Measurements from ENCODE around the gene GNAI2. TPM values are rescaled to one million over a fixed set of nuclear protein-coding genes. Genes with fewer than 3 reads are reported as not detected.
"Not testable (repeated sequence)": the region's sequence is repeated elsewhere in the genome, so short reads cannot be mapped to it uniquely, and the experiment has no call there.

GNAI2 gene
- total RNA-seq, 1 experiment from 2014 or later = 297 TPM

DNA sequence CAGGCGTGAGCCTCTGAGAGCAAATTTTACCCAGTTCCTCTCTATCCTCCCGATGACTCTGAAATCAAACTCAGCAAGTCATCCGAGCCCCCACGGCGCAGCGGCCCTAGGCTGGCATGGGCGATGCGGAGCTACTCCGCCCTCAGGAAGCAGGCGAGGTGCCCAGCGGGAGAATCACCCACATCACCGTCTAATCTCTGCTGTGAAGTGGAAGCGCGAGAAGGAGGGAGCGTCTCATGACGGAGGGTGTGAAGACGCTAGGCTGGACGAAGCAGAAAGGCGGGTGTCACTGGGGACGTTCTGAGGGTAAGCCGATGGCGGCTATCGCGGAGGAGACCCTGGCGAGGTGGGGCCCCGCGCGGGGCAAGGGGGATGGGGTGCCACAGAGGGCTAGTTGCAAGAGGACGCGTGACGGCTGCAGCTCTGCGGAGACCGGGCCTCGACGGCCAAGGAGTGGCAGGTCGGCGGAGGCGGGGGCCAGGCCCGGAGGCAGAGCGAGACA is 9.1 kb upstream of the GNAI2 start:
- peak; percentile 21 for DNase-seq (ENCODE audit: low read depth)

GRCh38 chr3:50227390-50228183 is 8.4 kb upstream of the GNAI2 start:
- DNase-seq (ENCODE audit: low read depth) = peak; percentile 84

DNA sequence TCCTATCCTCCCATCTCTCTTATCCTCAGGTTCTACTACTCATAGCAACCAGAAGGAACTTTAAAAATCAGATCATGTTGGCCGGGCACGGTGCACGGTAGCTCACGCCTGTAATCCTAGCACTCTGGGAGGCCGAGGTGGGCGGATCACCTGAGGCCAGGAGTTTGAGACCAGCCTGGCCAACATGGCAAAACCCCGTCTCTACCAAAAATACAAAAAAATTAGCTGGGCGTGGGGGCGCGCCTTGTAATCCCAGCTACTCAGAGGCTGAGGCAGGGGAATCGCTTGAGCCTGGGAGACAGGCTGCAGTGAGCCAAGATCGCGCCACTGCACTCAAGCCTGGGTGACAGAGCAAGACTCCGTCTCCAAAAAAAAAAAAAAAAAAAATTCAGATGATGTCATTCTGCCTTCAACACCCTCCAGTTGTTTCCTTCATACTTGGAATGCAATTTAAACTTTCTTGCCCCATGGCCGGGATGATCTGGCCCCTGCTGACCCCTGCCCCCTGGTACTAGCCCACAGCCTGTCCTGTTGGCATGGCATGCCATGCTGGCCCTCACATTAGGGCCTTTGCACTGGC is 7.7 kb upstream of the GNAI2 start:
- not testable (repeated sequence) for DNase-seq (ENCODE audit: low read depth)

- no peak for DNase-seq (ENCODE audit: low read depth)
Observed at GRCh38 chr3:50229490-50229889, 6.5 kb upstream of the GNAI2 start.

DNA sequence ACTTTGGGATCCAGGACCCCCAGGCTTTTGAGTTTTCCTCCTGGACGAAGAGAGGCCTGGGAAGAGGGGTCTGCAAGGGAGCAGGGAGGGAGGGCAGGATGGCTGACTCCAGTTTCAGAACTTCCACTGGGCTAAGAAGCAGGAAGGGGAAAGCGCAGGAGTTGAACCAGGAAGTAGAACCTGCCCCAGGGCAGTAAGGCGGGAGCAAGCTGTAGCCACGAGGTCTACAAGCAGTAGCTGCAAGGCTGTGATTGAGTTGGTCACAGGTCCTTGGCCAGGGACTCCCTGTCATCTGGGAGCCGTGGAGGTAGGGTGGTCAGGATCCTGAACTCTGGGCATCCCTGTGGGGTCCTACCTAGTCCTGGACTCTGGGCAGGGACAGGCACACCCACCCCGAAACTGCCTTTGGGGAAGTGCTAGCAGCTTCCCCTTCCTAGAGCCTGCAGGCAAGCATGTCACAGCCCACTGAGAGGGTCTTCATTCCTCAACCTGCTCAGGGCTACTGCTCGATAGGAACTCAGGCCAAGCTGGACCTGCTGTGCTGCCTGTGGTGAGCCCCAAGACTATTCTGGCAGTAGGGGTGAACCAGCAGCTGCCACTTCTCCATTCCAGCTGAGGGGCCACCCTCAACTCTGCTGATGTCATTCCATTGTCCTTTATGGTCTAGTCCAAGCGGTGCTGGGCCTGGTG is 5.8 kb upstream of the GNAI2 start:
- no peak for DNase-seq (ENCODE audit: low read depth)

DNA sequence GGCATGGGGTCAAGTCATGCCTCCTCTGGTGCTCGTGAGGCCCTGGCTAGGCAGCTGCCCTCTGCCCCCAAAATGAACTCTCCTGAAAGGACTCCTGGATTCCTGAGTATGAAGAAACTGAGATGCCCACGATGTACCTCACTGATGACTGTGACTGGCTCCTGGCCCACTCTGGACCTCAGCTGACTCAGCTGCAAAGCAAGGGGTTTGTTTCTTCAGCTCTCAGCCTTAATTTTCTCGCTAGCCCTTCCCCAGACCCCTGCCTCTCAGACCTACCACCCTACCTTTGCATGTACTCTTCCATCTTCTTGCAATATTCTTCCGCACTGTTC is 5.2 kb upstream of the GNAI2 start:
- DNase-seq (ENCODE audit: low read depth) = peak; percentile 22

DNA sequence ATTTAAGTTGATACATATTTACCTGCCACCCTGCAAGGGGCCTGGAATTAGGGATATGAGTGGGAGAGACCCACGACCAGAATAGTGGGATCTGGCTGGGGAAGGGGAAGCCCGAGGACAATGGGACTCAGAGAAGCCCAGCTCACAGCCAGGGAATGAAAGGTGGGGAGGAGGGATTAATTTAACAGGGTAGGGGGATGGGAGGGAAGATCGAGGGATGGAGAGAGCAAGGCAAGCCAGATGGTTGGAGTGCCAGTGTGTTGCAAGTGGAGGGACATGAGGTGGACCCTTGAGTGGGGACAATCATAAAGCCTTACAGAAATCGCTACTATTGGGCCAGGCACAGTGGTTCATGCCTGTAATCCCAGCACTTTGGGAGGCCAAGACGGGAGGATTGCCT is 4.4 kb upstream of the GNAI2 start:
- no peak for DNase-seq (ENCODE audit: low read depth)

DNA sequence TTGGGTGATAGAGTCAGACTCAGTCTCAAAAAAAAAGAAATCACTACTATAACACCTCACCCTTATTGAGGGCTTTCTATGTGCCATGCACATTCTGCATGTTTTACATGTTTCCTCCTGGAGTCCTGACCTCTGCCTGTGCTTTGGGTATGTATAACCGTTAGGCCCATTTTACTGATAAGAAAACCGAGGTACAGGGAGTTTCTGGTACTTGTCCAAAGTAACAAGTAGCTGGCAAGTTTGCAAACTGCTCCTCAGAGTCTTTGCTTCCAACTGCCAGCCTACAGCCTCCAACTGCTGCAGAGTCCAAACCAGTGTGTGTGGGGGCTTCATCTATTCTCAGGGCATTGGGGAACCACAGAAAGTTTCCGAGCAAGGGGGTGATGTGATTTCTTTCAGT is 3.7 kb upstream of the GNAI2 start:
- no peak for DNase-seq (ENCODE audit: low read depth)

- DNase-seq (ENCODE audit: low read depth) = no peak
Observed at GRCh38 chr3:50233176-50233575, 2.8 kb upstream of the GNAI2 start.

DNA sequence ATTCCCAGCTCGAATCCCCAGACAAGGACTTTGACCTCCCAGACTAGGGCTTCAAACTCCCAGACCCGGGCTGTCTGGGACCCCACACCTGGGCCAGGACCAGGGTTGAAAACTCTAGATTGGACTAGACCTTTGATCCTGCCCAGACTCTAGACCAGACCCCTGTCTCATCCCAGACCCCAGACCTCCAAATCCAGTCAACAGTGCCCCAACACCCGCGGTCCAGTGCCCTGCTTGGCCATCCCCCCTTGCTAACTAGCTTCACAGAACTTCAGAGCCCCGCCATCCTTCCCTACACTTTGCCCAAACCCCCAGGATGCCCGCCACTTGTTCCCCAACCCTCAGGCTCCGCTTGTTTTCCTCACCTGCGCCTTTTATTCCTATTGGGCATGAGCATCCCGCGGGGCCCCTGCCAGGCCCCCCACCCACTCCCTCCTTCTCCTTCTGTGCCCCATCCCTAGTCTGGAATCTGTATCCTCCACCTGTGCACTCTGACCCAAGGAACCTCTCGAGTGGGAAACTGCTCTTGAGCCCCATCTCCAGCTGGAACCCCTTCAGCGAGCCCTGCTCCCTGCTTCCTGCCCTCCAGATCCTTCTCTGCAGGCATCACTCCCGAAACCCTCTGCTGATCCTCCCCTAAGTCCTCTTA is 604 bp downstream of the GNAI2 start:
- no peak for DNase-seq (ENCODE audit: low read depth)

GRCh38 chr3:50237133-50237651 is 1.2 kb downstream of the GNAI2 start:
- peak; percentile 47 for DNase-seq (ENCODE audit: low read depth)

GRCh38 chr3:50237754-50238548 is 1.9 kb downstream of the GNAI2 start:
- peak; percentile 79 for DNase-seq (ENCODE audit: low read depth)

GRCh38 chr3:50238549-50239026 is 2.6 kb downstream of the GNAI2 start:
- DNase-seq (ENCODE audit: low read depth) = no peak

DNA sequence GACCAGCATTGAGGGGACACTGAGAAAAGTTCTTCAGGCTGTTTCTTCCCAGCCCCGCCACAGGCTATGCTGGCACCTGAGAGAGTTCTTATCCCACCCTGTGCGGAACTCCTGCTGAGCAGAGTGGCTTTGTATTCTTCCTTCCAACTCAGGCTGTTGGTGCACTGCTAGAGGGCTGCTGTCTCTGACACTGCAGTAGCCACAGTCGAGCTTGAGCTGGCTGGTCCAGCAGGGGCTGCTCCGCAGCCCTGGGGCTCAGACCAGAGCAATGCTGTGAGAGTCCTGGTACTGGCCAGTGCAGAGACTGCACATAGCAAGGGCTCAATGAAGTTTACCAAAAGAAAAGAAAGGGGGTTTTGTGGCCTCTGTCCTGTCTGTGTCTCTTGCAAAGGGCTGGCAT is 3.6 kb downstream of the GNAI2 start:
- DNase-seq (ENCODE audit: low read depth) = no peak

DNA sequence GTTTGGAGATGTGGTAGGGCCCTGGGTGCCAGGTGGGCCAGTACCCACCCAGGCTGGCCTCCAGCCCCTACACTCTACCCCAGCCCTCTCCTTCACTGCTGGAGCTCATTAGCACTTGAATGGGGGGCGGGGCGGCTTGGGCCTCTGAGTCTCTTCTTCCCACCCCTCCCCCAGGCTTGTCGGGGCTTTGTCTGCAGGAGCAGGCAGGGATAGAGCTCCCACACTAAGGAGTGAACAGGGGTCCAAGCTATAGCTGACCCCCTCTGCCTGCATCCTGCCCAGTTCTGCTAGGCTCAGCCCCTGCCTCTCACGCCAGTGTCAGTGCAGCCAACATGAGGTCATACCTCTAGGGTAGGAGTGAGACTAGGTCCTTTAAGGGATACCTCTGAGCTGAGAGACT is 5.2 kb downstream of the GNAI2 start:
- no peak for DNase-seq (ENCODE audit: low read depth)

DNA sequence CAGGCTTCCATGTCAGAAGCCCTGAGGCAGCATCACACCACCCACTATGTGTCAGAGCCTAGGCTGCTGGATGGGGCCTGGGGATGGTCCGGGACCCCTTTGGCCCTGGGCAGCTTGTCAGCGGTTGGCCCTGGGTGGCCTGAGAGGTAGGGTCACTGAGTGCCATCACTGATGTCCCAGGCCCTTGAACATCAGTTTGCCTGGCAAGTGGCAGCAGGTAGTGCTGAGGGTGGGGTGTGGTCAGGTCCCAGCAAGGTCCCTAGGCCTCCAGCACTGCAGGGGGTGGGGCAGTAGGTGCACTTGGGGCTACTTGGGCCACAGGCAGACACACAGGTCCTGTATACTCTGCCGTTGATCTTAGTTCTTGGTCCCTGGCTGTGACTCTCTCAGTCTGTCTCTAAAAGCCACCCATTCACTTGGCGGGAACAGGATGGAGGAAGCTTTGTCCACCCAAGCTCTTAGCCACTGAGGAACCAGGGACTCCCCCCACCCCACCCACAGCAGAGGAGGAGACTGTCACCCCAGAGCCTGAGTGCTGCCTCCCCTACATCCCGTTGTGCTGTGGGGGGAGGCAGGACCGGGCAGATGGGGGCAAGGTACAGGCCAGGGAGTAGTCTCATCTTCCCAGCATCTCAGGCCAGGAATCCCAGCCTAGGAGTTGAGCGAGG is 5.8 kb downstream of the GNAI2 start:
- DNase-seq (ENCODE audit: low read depth) = no peak

DNA sequence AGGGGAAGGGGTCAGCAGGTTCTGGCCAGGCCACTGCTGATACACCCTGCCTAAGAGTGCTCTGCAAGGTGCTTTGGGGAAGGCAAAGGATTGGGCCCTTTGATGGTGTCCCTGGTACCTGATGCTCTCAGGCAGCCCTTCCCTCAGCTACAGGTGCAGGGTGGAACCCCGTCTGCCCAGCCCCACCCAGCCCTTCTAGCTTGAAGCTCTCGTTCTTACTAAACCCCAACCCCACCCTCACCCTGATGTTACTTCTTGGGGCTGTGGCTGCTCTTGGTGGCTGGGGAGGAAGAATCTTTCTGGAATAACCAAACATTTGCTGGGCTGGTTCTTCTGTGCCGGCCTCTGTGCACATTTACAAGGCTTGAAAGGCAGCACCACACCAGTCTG is 6.4 kb downstream of the GNAI2 start:
- no peak for DNase-seq (ENCODE audit: low read depth)

DNA sequence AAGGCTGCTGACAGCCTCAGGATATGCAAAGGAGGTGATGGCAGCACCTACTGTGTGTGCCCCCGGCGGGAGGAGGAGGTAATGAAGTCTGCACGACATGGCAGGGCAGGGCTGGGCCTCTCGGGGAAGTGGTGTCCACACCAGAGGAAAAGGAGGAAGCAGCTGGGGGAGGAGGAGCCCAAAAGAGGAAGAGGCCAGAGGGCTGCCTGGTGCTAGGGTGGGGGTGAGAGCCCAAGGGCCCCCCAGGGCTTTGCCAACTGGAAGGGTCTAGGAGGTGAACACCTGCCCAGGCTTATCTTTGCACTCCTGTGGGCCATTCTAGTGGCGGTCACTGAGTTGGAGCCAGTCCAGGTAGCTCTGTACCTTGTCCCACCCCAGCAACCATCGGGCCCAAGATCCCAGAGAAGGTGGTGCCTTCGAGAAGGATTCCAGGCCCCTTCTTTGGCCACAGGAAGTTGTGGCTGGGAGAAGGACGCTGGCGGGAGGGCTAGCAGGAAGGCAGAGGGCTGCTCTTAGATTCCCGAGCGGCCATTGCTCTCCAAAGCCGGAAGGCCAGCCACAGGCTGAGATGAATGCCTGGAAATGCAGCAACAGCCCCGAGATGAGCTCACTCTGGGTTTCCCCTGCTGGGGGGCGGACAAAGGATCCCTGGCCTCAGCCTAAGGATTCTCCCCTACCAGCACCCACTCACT is 7.0 kb downstream of the GNAI2 start:
- no peak for DNase-seq (ENCODE audit: low read depth)

DNA sequence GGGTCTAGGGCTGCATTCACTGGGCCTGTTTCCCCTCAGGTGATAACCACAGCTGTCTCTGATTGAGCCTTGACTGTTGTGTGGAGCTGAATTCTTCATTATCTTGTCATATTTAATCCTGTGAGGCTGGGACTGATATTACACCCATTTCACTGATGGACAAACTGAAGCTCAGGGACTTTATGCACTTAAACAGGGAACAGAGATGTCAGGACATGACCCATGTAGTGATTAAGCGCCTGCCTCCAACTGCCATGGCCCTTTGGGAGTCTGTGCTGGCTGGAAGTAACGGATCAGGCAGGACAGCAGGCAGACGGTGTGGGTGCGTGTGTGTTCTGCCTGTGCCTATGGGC is 7.5 kb downstream of the GNAI2 start:
- no peak for DNase-seq (ENCODE audit: low read depth)

- not testable (repeated sequence) for DNase-seq (ENCODE audit: low read depth)
Observed at GRCh38 chr3:50244813-50245212, 8.8 kb downstream of the GNAI2 start.
